PC-9 (cell line): ENCODE data around the gene RFC4. TPM values are rescaled to one million over a fixed set of nuclear protein-coding genes. Genes with fewer than 3 reads are reported as not detected.
A peak's percentile ranks its signal among the peaks of the same experiment; 100 is the strongest.

Experiments
- BruUV-seq: library from RNA; stranded (reverse); fragments of 400-500 nt; replicated peaks from 2 replicates; lab custom pipeline; 2021; lab: Mats Ljungman, UMichigan
- CTCF ChIA-PET: fragments of 300-600 bp; sonication (Branson Sonifier 250); formaldehyde crosslinking; loops from one replicate; lab custom pipeline; 2022; ENCODE audit warnings: antibody characterized with exemption; lab: Charles Lee
- POLR2A ChIA-PET: fragments of 300-600 bp; sonication (Branson Sonifier 250); formaldehyde crosslinking; loops from one replicate; lab custom pipeline; 2022; ENCODE audit warnings: antibody characterized with exemption; ENCODE audit not compliant: unreplicated experiment; lab: Charles Lee
- DNase-seq, 2 experiments: peaks; one replicate each; pipeline versions ENCODE4 v3.0.0 to v3.0.0-alpha.2; 2015 to 2022; ENCODE audit warnings: mixed read lengths in 1 of 2
- H2AFZ ChIP-seq: fragments of 200-600 bp; sonication (generic); 2 replicates; pipeline ENCODE4 v1.8.1; 2017; ENCODE audit warnings: antibody characterized with exemption
- H3F3A ChIP-seq: fragments of 200-600 bp; sonication (generic); 2 replicates; pipeline ENCODE4 v1.8.1; 2017; ENCODE audit warnings: antibody characterized with exemption, mild to moderate bottlenecking, low read depth; ENCODE audit not compliant: insufficient read depth
- H3K27ac ChIP-seq: fragments of 200-600 bp; sonication (generic); 2 replicates; pipeline ENCODE4 v1.6.1; 2016; ENCODE audit warnings: mixed run types
- H3K27me3 ChIP-seq: fragments of 200-600 bp; sonication (generic); 2 replicates; pipeline ENCODE4 v1.6.1; 2016; ENCODE audit warnings: low read depth, mixed run types; ENCODE audit not compliant: insufficient read depth
- H3K36me3 ChIP-seq: fragments of 200-600 bp; sonication (generic); 2 replicates; pipeline ENCODE4 v1.6.1; 2016; ENCODE audit warnings: low read depth, mixed run types
- H3K4me1 ChIP-seq: fragments of 200-600 bp; sonication (generic); replicated peaks from 2 replicates; pipeline ENCODE4 v1.6.1; 2016; ENCODE audit warnings: mixed run types; ENCODE audit not compliant: insufficient read depth
- H3K4me2 ChIP-seq: fragments of 200-600 bp; sonication (generic); 2 replicates; pipeline ENCODE4 v1.6.1; 2017; ENCODE audit warnings: mixed run types
- H3K4me3 ChIP-seq: fragments of 200-600 bp; sonication (generic); 2 replicates; pipeline ENCODE4 v1.6.1; 2016; ENCODE audit warnings: mixed run types
- H3K79me2 ChIP-seq: fragments of 200-600 bp; sonication (generic); 2 replicates; pipeline ENCODE4 v1.6.1; 2017; ENCODE audit warnings: low read depth, mixed run types
- H3K9me2 ChIP-seq: fragments of 200-600 bp; sonication (generic); 2 replicates; pipeline ENCODE4 v1.8.1; 2017; ENCODE audit warnings: mild to moderate bottlenecking; ENCODE audit not compliant: insufficient read depth
- H3K9me3 ChIP-seq: fragments of 200-600 bp; sonication (generic); 2 replicates; pipeline ENCODE4 v1.8.1; 2016; ENCODE audit warnings: low read depth; ENCODE audit not compliant: insufficient read depth
- H4K20me1 ChIP-seq: fragments of 200-600 bp; sonication (generic); 2 replicates; pipeline ENCODE4 v1.8.1; 2017; ENCODE audit not compliant: insufficient read depth
- EZH2 ChIP-seq: fragments of 200-600 bp; sonication (generic); IDR thresholded peaks from 2 replicates; pipeline ENCODE4 v1.8.0; 2017; ENCODE audit warnings: antibody characterized with exemption, low read depth
- intact Hi-C: fragments of 100-400 bp; cut with micrococcal nuclease; formaldehyde crosslinking; loops from one replicate; pipeline ENCODE4 v1.10.0; 2022; ENCODE audit not compliant: unreplicated experiment
- total RNA-seq: library from RNA; stranded (reverse); gene quantifications from 2 replicates; pipeline ENCODE4 v1.2.3, GENCODE V29; 2021
- TF ChIP-seq, protein P1 (sequence below): fragments of 200-600 bp; sonication (generic); conservative IDR thresholded peaks from 2 replicates; pipeline ENCODE4 v1.6.1; 2017; ENCODE audit warnings: mixed run types, antibody characterized with exemption, mild to moderate bottlenecking, moderate library complexity

RFC4 gene
- total RNA-seq, 1 experiment from 2014 or later = 94.5 TPM

DNA sequence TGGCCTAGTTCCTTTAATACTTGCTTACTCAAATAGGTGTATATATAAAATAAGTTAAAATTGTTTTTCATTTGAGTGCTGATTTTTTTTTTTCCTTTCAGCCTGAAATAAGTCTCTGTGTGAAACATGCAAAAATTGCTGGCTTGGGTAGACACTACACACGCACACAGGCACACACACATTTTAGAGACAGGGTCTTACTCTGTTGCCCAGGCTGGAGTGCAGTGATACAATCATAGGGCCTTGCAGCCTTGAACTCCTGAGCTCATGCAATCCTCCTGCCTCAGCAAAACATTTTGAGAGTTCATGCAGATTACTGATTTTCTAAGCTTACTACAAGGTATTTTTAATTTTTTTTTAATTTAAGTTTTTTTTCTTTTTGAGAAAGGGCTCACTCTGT is 12.7 kb upstream of the RFC4 start:
- Histone ChIP-seq H3K4me2 (no peak overlapping the region), H4K20me1 (no peaks in the 10 kb centered on the region), H3K27ac (no peak overlapping the region), H3K27me3 (no peaks in the 10 kb centered on the region), H3K79me2 (no peaks in the 10 kb centered on the region; the same call in 1 of the 2 replicates), H2AFZ (no peak overlapping the region), H3K9me3 (no peaks in the 10 kb centered on the region), H3F3A (peaks cover 10% of the 10 kb centered on the region; the same call in 1 of the 2 replicates), H3K4me3 (no peak overlapping the region), H3K4me1 (peaks cover 10% of the 10 kb centered on the region), H3K36me3 (no peaks in the 10 kb centered on the region), H3K9me2 (no peaks in the 10 kb centered on the region)
- intact Hi-C loops = no loop called here
- no TSS peak for BruUV-seq
- CTCF ChIA-PET = interaction anchor here (0.6 to 0.8 kb wide), 4 partner anchors 202 to 278 kb away, joined by 3 to 5 read pairs (median 4); no protein-coding TSS in a partner anchor
- POLR2A ChIA-PET = no interaction called here
- DNase-seq = no peak
- TF ChIP-seq, protein P1, sequence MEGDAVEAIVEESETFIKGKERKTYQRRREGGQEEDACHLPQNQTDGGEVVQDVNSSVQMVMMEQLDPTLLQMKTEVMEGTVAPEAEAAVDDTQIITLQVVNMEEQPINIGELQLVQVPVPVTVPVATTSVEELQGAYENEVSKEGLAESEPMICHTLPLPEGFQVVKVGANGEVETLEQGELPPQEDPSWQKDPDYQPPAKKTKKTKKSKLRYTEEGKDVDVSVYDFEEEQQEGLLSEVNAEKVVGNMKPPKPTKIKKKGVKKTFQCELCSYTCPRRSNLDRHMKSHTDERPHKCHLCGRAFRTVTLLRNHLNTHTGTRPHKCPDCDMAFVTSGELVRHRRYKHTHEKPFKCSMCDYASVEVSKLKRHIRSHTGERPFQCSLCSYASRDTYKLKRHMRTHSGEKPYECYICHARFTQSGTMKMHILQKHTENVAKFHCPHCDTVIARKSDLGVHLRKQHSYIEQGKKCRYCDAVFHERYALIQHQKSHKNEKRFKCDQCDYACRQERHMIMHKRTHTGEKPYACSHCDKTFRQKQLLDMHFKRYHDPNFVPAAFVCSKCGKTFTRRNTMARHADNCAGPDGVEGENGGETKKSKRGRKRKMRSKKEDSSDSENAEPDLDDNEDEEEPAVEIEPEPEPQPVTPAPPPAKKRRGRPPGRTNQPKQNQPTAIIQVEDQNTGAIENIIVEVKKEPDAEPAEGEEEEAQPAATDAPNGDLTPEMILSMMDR = no peak
- no peak for TF ChIP-seq EZH2

DNA sequence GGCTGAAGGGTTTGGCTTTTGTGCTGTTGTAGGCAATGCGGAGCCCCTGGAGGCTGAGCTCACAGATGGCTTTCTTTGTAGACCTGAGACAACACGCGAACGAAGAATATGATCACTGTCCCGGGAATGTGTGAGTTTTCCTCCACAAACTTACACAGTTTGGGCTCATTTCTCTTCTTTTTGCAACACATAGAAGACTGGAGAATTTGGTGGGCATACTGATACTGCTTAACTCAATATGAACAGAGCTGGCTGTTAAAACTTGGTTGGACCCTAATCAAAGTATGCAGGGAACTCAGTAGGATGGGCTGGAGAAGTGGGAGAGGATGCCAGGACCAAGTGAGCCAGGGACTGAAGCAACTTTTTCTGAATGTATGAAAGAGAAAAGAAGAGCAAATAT is 12.2 kb upstream of the RFC4 start:
- no peak for DNase-seq
- no peaks in the 10 kb centered on the region for H4K20me1 ChIP-seq
- intact Hi-C loops = no loop called here
- no peak overlapping the region for H2AFZ ChIP-seq
- no peak overlapping the region for H3K27ac ChIP-seq
- H3K79me2 ChIP-seq = no peaks in the 10 kb centered on the region; the same call in 1 of the 2 replicates
- peaks cover 10% of the 10 kb centered on the region; the same call in 1 of the 2 replicates for H3F3A ChIP-seq
- no peak overlapping the region for H3K4me2 ChIP-seq
- no peaks in the 10 kb centered on the region for H3K36me3 ChIP-seq
- ChIA-PET POLR2A (no interaction called here), CTCF (interaction anchor here (0.7 to 0.8 kb wide), 3 partner anchors 202 to 278 kb away, joined by 4 to 5 read pairs (median 4); no protein-coding TSS in a partner anchor)
- H3K27me3 ChIP-seq = no peaks in the 10 kb centered on the region
- peaks cover 10% of the 10 kb centered on the region for H3K4me1 ChIP-seq
- no peak overlapping the region for H3K4me3 ChIP-seq
- no peak for TF ChIP-seq EZH2
- TF ChIP-seq, protein P1 = no peak
- no peaks in the 10 kb centered on the region for H3K9me2 ChIP-seq
- no peaks in the 10 kb centered on the region for H3K9me3 ChIP-seq
- no TSS peak for BruUV-seq

- ChIA-PET CTCF (interaction anchor here (0.6 kb wide), 1 partner anchor 198 kb away, joined by 3 read pairs; no protein-coding TSS in a partner anchor), POLR2A (interaction anchor here (0.6 kb wide), 1 partner anchor 258 kb away, joined by 7 read pairs; no protein-coding TSS in a partner anchor)
- H3K79me2 ChIP-seq = no peaks in the 10 kb centered on the region
- peaks cover 10% of the 10 kb centered on the region for H3K4me1 ChIP-seq
- H2AFZ ChIP-seq = 0 out of 2 replicates have a peak overlapping the region, but pooled peaks have one; percentile 11
- no peak overlapping the region for H3K27ac ChIP-seq
- H3K4me3 ChIP-seq = no peak overlapping the region
- no TSS peak for BruUV-seq
- 0 out of 2 replicates have a peak overlapping the region, but pooled peaks have one; percentile 2 for H3K4me2 ChIP-seq
- TF ChIP-seq, protein P1 = no peak
- no peak for TF ChIP-seq EZH2
- no peaks in the 10 kb centered on the region for H3F3A ChIP-seq
- H3K27me3 ChIP-seq = no peaks in the 10 kb centered on the region
- no peaks in the 10 kb centered on the region for H3K36me3 ChIP-seq
- no peaks in the 10 kb centered on the region for H3K9me3 ChIP-seq
- no peaks in the 10 kb centered on the region for H3K9me2 ChIP-seq
- no peaks in the 10 kb centered on the region for H4K20me1 ChIP-seq
- intact Hi-C loops = no loop called here
- DNase-seq = peak in 1 of 2 experiments; percentile 70
Observed at GRCh38 chr3:186815435-186815834, 9.2 kb upstream of the RFC4 start.
